ENCODE results near the gene PDE1C.

Gene PDE1C

GRCh38 chr7:31775556-31775955 lies 294.7 kb downstream of the PDE1C start:
- no peak for DNase-seq (ENCODE audit: low read depth)

- no peak for DNase-seq (ENCODE audit: low read depth)
These were observed 298.0 kb downstream of the PDE1C start for GRCh38 chr7:31772211-31772610.

GRCh38 chr7:31767686-31768358 lies 302.4 kb downstream of the PDE1C start:
- no peak for DNase-seq (ENCODE audit: low read depth)

- no peak for DNase-seq (ENCODE audit: low read depth)
These were observed 305.7 kb downstream of the PDE1C start for GRCh38 chr7:31764462-31764861.

- DNase-seq (ENCODE audit: low read depth) = no peak
These were observed 306.7 kb downstream of the PDE1C start for GRCh38 chr7:31763548-31763947.

- DNase-seq (ENCODE audit: low read depth) = no peak
These were observed 308.6 kb downstream of the PDE1C start for GRCh38 chr7:31761646-31762045.

- DNase-seq (ENCODE audit: low read depth) = no peak
These were observed 311.5 kb downstream of the PDE1C start for GRCh38 chr7:31758755-31759154.

GRCh38 chr7:31751726-31752125 lies 318.5 kb downstream of the PDE1C start:
- DNase-seq (ENCODE audit: low read depth) = no peak

- no peak for DNase-seq (ENCODE audit: low read depth)
These were observed 322.1 kb downstream of the PDE1C start for GRCh38 chr7:31748084-31748483.

GRCh38 chr7:31747553-31747952 lies 322.7 kb downstream of the PDE1C start:
- no peak for DNase-seq (ENCODE audit: low read depth)

- DNase-seq (ENCODE audit: low read depth) = no peak
These were observed 325.8 kb downstream of the PDE1C start for GRCh38 chr7:31744294-31744874.

- DNase-seq (ENCODE audit: low read depth) = no peak
These were observed 328.4 kb downstream of the PDE1C start for GRCh38 chr7:31741852-31742251.

GRCh38 chr7:31735991-31736982 lies 333.9 kb downstream of the PDE1C start:
- no peak for DNase-seq (ENCODE audit: low read depth)

- no peak for DNase-seq (ENCODE audit: low read depth)
These were observed 335.8 kb downstream of the PDE1C start for GRCh38 chr7:31734456-31734855.

- no peak for DNase-seq (ENCODE audit: low read depth)
These were observed 340.9 kb downstream of the PDE1C start for GRCh38 chr7:31729195-31729804.

- DNase-seq (ENCODE audit: low read depth) = no peak
These were observed 345.5 kb downstream of the PDE1C start for GRCh38 chr7:31724696-31725095.

- no peak for DNase-seq (ENCODE audit: low read depth)
These were observed 349.8 kb downstream of the PDE1C start for GRCh38 chr7:31720366-31720765.

- no peak for DNase-seq (ENCODE audit: low read depth)
These were observed 353.9 kb downstream of the PDE1C start for GRCh38 chr7:31716355-31716754.

- DNase-seq (ENCODE audit: low read depth) = no peak
These were observed 360.0 kb downstream of the PDE1C start for GRCh38 chr7:31710171-31710570.

GRCh38 chr7:31707089-31707488 lies 363.1 kb downstream of the PDE1C start:
- no peak for DNase-seq (ENCODE audit: low read depth)

GRCh38 chr7:31705377-31705776 lies 364.8 kb downstream of the PDE1C start:
- no peak for DNase-seq (ENCODE audit: low read depth)

GRCh38 chr7:31702354-31702753 lies 367.9 kb downstream of the PDE1C start:
- DNase-seq (ENCODE audit: low read depth) = no peak
